NCI-H345 (cell line): Measurements from ENCODE around the gene SOX21.
A peak's percentile ranks its signal among the peaks of the same experiment; 100 is the strongest.
"Not testable (repeated sequence)": the region's sequence is repeated elsewhere in the genome, so short reads cannot be mapped to it uniquely, and the experiment has no call there.

Experiments
- DNase-seq: peaks from one replicate; lab custom pipeline; 2025; lab: John Stamatoyannopoulos, UW

SOX21 gene

GRCh38 chr13:94712287-94712811 is at the start of gene SOX21:
Gene SOX21, minus strand, starts transcription at chr13:94712545. Its CDS starts 496 bp downstream, at chr13:94712049.
- DNase-seq = peak; percentile 84

- no peak for DNase-seq
Observed at GRCh38 chr13:94761407-94761806, 49.1 kb upstream of the SOX21 start.

GRCh38 chr13:94759120-94759728 is 46.9 kb upstream of the SOX21 start:
- no peak for DNase-seq

GRCh38 chr13:94758436-94758960 is 46.2 kb upstream of the SOX21 start:
- DNase-seq = no peak

GRCh38 chr13:94753327-94753726 is 41.0 kb upstream of the SOX21 start:
- peak; percentile 44 for DNase-seq

GRCh38 chr13:94749162-94749561 is 36.8 kb upstream of the SOX21 start:
- no peak for DNase-seq

GRCh38 chr13:94739235-94739634 is 26.9 kb upstream of the SOX21 start:
- no peak for DNase-seq

GRCh38 chr13:94731028-94731427 is 18.7 kb upstream of the SOX21 start:
- DNase-seq = no peak

GRCh38 chr13:94729941-94730340 is 17.6 kb upstream of the SOX21 start:
- not testable (repeated sequence) for DNase-seq

GRCh38 chr13:94726425-94726824 is 14.1 kb upstream of the SOX21 start:
- DNase-seq = no peak

GRCh38 chr13:94722609-94723345 is 10.4 kb upstream of the SOX21 start:
- DNase-seq = no peak

- DNase-seq = not testable (repeated sequence)
Observed at GRCh38 chr13:94718697-94719096, 6.4 kb upstream of the SOX21 start.

- DNase-seq = no peak
Observed at GRCh38 chr13:94717916-94718315, 5.6 kb upstream of the SOX21 start.

GRCh38 chr13:94716016-94716415 is 3.7 kb upstream of the SOX21 start:
- DNase-seq = peak; percentile 48

- no peak for DNase-seq
Observed at GRCh38 chr13:94713561-94714182, 1.3 kb upstream of the SOX21 start.

GRCh38 chr13:94712812-94713560 is 641 bp upstream of the SOX21 start:
- DNase-seq = peak; percentile 86

GRCh38 chr13:94711561-94712286 is 621 bp downstream of the SOX21 start:
- peak; percentile 50 for DNase-seq

GRCh38 chr13:94710881-94711560 is 1.3 kb downstream of the SOX21 start:
- peak; percentile 68 for DNase-seq

- DNase-seq = peak; percentile 71
Observed at GRCh38 chr13:94710065-94710781, 2.1 kb downstream of the SOX21 start.
